ENCODE results near the gene ITGA3.

DNA sequence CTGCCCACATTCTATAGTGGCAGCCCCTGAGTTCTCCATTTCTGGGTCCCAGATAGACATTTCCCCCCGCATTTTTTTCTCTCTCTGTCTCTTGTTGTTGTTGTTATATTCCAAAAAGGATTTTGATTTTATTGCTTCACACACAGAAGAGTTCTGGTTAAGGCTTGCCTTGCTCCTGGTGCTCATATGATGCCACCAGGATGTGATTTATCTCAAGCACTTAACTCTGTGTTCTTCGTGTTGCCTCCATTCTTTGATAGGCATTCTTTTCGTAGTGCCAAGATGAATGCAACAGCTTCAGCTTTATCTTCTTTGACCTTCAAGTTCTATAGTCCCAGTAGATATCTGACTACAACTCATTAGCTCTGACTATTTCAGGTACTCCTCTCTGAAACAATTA is 9.1 kb downstream of the ITGA3 start:
- TF ChIP-seq POLR2A (IDR thresholded peaks at IDR 0.05) = no peak
- TF ChIP-seq, protein P1, sequence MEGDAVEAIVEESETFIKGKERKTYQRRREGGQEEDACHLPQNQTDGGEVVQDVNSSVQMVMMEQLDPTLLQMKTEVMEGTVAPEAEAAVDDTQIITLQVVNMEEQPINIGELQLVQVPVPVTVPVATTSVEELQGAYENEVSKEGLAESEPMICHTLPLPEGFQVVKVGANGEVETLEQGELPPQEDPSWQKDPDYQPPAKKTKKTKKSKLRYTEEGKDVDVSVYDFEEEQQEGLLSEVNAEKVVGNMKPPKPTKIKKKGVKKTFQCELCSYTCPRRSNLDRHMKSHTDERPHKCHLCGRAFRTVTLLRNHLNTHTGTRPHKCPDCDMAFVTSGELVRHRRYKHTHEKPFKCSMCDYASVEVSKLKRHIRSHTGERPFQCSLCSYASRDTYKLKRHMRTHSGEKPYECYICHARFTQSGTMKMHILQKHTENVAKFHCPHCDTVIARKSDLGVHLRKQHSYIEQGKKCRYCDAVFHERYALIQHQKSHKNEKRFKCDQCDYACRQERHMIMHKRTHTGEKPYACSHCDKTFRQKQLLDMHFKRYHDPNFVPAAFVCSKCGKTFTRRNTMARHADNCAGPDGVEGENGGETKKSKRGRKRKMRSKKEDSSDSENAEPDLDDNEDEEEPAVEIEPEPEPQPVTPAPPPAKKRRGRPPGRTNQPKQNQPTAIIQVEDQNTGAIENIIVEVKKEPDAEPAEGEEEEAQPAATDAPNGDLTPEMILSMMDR (IDR thresholded peaks at IDR 0.05 in 8 of 11, conservative IDR thresholded peaks at IDR 0.05 in 3 of 11) = no peak
- TF ChIP-seq POLR2AphosphoS5 (IDR thresholded peaks at IDR 0.05) = no peak

Measured in spleen (tissue), 7 donors.